UCSD-AML1 (cell line): ENCODE results near the gene LIN9.
A peak's percentile ranks its signal among the peaks of the same experiment; 100 is the strongest.

Source experiments
- DNase-seq: peaks from one replicate; lab custom pipeline; 2025; ENCODE audit not compliant: unreplicated experiment; lab: John Stamatoyannopoulos, UW

LIN9 gene

DNA sequence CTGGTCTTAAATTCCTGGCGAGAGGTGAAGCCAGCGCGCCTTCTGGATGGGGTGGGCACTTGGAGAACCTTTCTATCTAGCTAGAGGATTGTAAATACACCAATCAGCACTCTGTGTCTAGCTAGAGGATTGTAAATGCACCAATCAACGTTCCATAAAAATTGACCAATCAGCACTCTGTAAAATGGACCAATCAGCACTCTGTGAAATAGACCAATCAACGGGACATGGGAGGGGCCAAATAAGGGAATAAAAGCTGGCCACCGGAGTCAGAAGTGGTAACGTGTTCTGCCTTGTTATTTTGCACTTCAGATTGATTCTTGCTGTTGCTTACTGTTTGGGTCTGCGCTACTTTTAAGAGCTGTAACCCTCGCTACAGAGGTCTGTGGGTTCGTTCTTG, 12.0 kb upstream of the LIN9 start:
- no peak for DNase-seq

- DNase-seq: no peak
These were observed 9.5 kb upstream of the LIN9 start for GRCh38 chr1:226318471-226318870.

DNA sequence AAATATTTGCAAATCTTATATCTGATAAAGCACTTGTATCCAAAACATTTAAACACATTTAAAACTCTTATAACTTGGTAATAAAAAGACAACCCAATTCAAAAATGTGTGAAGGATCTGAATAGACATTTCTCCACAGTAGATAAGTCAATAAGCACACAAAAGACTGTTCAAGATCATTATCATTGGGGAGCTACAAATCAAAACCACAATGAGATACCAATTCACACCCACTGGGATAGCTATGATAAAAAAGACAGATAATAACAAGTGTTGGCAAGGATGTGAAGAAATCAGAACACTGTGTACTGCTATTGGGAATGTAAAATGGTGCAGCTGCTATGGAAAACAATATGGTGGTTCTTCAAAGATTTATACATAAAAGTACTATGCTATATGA, 5.1 kb upstream of the LIN9 start:
- DNase-seq: no peak

DNA sequence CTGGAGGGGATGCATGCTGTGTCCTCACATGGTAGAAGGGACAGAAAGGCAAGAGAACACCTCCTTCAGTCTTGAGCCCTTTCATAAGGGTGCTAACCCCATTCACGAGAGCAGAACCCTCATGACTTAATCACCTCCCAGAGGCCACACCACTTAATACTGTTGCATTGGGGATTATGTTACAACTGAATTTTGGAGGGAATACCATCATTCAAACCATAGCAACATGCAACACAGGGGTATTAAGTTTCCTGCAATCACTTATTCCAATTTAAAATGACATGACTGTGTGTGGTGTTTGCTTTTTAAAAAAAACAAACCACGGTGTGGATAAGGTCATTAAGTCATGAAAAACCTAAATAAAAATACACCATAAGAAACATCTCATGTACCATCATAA, 3.1 kb upstream of the LIN9 start:
- DNase-seq: no peak

DNA sequence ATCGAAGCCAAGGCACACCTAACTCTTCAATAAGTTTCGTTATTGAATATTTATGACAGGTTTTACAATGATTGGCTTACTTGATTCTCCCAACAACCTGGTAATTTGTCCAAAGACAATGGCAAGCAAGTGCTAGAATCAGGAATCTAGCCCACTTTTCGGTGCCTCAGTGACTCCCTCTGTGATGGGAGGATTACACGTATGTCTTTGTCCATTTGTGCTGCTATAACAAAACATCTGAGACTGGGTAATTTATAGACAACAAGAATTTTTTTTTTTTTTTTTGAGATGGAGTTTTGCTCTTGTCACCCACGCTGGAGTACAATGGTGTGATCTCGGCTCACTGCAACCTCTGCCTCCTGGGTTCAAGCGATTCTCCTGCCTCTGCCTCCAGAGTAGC, 2.4 kb upstream of the LIN9 start:
- no peak for DNase-seq

DNA sequence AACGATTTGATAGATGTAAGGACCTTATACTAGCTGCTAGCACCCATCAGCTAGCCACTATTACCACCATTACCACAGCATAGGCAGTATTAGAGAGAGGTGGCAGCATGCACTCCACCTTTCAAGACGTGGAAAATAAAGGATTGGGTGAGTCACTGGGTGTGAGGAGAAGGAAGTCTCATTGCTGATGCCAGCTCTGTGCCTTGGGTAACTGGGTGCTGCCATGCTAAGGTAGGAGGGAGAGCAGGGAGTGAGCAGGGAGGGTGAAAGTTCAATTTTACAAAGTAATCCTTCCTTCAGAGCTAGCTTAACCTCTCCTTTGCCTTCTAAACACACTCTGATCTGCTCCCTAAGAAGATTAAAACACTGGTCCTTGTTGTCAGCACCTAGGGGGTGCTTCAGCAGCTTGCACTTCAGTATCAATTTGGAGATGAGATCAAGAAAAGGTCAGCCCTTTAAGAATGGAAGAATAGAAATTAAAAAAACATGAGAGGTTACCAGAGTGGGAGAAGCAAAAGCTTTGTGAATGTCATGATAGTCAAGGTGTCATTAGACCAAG, 1.8 kb upstream of the LIN9 start:
- DNase-seq: no peak

GRCh38 chr1:226310245-226310540, 1.2 kb upstream of the LIN9 start:
- no peak for DNase-seq

DNA sequence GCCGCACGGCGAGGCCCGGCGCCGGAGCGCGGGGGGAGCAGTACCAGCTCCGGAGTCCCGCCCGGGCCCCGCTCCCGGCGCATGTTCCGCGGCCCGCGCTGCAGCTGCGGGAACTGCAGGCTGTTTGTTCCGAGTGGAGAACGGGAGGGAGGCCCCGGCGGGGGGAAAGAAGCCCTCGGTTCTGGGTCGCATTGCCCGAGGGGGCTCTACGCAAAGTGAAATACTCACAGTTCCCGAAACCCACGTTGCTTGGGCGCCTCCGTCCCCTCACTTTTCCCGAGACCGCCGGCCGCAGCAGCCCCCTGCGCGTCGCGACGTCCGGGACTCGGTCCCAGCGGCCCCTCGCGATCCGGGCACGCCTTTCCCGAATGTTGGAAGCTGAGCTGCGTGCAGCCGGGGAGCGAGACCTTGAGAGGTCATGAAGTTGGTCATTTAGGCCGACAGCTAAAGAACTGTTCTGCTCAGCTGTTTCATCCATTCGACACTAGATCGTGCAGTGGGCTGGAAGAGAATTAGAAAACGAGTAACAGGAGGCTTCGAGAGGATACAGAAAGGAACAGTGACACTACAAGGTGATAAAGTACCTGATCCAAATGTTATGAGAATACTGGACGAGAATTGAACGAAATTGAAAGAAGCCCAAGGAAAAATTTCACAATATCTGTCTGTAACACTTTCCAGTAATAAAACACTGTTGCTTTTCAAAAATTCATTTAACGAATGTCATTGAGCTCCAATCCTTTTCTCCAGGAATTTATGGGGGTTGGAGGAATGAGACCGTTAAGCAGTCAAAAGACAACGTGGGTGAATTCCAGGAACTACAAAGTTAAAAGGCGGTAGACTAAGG, 657 bp upstream of the LIN9 start:
- DNase-seq: no peak

DNA sequence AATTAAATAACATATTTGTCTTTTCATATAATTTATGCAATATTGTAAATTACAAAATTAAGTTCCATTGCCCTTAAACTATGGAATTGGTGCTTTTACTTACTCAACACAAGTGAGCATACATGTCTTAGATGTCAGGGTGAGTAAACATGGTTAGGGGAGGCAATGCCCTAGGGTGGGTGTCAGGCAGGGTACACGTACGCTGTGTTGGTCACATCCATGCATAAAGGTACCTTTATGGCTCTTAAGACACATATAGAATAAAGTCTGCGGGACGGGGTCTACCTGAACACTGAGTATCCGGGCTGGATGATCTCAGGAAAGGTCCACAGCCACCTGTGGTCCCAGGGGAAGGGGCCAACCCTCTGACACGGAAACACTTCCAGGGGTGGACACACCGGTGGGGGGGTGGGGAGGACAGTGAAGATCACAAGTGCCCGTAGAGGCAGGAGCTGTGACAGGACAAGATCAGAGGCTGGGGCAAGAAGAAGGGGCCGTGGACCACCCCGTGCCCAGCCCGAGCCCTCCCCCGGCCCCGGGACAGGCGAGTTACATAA, 720 bp downstream of the LIN9 start:
- peak; percentile 61 for DNase-seq

GRCh38 chr1:226306425-226306824, 2.5 kb downstream of the LIN9 start:
- DNase-seq: no peak

DNA sequence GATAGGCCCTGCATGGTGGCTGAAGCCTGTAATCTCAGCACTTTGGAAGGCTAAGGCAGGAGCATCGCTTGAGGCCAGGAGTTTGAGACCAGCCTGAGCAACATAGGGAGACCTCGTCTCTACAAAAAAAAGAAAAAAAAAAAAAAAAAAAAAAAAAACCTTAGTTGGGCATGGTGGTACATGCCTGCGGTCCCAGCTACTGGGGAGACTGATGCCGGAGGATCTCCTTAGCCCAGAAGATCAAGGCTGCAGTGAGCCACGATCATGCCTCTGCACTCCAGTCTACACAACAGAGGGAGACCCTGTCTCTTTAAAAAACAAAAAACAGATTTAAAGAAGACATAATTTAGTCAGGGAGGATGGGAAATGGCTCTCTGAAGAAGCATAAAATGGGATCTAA, 3.8 kb downstream of the LIN9 start:
- no peak for DNase-seq

- DNase-seq: no peak
These were observed 4.5 kb downstream of the LIN9 start for GRCh38 chr1:226304291-226304955.

DNA sequence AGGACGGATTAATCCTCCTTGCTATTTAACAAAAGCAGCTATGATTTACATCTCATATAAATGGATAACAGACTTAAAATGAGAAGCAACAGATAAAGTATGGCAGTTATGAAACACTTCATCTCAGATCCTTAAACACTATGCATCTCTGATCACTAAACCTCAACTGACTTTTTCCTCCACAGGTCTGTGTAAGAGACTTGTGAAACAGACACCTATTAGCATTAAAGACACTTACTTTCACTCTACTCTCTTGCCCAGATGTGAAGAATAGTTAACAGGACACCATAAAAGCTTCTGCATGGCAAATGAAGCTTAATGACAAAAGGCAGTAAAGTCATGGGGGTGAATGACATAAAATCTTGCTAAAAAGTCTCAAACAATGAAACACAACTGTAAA, 6.2 kb downstream of the LIN9 start:
- no peak for DNase-seq

GRCh38 chr1:226296911-226297310, 12.1 kb downstream of the LIN9 start:
- no peak for DNase-seq

DNA sequence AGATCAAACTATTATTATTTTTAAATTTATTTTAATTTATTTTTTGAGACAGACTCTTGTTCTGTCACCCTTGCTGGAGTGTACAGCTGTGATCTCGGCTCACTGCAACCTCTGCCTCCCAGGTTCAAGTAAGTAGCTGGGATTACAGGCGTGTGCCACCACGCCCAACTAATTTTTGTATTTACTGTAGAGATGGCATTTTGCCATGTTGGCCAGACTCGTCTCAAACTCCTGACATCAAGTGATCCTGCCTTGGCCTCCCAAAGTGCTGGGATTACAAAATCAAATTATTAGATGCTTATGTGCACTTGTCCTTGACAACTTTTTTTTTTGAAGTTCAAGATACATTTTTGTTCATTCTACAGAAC, 15.4 kb downstream of the LIN9 start:
- no peak for DNase-seq

DNA sequence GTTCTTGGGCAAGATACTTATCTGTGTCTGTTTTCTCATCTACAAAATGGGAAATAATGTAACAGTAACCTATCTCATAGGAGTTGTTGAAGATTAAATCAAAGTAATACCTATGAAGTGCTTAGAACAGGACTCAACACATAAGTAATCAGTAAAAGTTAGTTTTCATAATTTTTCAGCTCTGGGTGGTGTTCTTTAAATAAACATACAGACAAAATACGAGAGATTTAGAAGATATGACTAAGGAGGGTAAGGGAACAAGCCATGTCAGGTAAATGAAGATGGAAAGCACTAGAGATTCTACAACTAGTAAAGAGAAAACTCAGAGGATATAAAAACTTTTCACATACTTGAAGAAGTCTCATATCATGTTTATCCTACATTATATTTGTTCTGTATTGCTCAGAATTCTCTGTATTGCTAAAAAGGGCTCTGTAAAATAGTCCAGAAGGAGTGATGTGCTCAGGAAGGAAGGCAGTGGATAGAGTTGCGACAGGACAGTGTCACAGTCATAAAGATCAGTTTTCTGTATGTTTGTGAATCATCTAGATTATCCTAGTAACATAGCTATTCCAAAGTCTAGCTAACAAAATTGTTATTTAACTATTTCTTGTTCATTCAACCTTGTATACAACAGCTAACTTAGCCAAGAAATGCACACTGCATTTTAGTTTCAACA, 16.0 kb downstream of the LIN9 start:
- no peak for DNase-seq

- no peak for DNase-seq
These were observed 21.4 kb downstream of the LIN9 start for GRCh38 chr1:226287587-226287986.

DNA sequence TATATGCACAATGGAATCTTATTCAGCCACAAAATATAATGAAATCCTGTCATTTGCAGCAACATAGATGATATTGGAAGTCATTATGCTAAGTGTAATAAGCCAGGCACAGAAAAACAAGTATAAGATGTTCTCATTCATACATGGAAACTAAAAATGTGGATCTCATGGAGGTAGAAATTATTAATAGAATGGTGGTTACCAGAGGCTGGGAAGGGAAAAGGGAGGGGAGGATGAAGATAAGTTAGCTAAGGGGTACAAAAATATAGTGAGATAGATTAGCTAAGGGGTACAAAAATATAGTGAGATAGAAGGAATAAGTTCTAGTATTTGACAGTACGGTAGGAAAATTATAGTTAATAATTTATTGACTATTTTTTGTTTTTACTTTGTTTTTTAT, 27.9 kb downstream of the LIN9 start:
- DNase-seq: no peak

- DNase-seq: no peak
These were observed 29.5 kb downstream of the LIN9 start for GRCh38 chr1:226279498-226279897.

- DNase-seq: no peak
These were observed 31.1 kb downstream of the LIN9 start for GRCh38 chr1:226277897-226278296.

DNA sequence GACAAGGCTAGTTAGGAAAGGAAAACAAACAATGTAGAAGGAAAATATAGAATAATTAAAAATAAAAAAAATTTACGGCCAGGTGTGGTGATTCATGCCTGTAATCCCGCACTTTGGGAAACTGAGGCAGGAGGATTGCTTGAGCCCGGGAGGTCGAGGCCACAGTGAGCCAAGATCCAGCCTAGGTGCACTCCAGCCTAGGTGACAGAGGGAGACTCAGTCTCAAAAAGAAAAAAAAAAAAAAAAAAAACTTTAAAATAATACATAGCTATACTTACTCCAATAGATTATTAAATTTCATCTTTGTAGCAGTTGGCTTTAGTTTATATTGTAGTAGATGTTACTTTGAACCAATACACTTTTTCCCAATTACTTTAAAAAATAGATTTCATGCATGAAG, 32.0 kb downstream of the LIN9 start:
- DNase-seq: no peak
